Measurements from ENCODE around the gene ACP7. TPM values are rescaled to one million over a fixed set of nuclear protein-coding genes. Genes with fewer than 3 reads are reported as not detected.

Gene ACP7
- total RNA-seq, 2 experiments from 2014 or later, result not detected

- CTCF ChIA-PET, result no interaction called here
- ATAC-seq (ENCODE audit: poor library complexity), result no peak
- intact Hi-C loops (cut with DNase I, micrococcal nuclease), result no loop called here
Observed at GRCh38 chr19:39137131-39137530, 53.0 kb downstream of the ACP7 start.

GRCh38 chr19:39138221-39139211 lies 54.3 kb downstream of the ACP7 start:
- ChIA-PET POLR2A (no interaction called here), CTCF (interaction anchor here (0.7 kb wide), 1 partner anchor 342 kb away, joined by 3 read pairs; the partner anchor contains the start of gene TIMM50)
- H3K27me3 Mint-ChIP-seq, result no peaks in the 10 kb centered on the region
- no peaks in the 10 kb centered on the region for H3K36me3 Mint-ChIP-seq (ENCODE audit: low read depth)
- H3K4me3 Mint-ChIP-seq, result no peak overlapping the region
- H3K27ac ChIP-seq (ENCODE audit: low read depth in 1 of 2, low read length in 2 of 2), result no peak overlapping the region
- no peak overlapping the region for H3K27ac Mint-ChIP-seq
- H3K4me1 Mint-ChIP-seq (ENCODE audit: low read depth), result peaks cover 12% of the 10 kb centered on the region
- H3K4me3 ChIP-seq (ENCODE audit: low read length), result no peak overlapping the region
- no peak for TF ChIP-seq CTCF (IDR thresholded peaks at IDR 0.05)
- peaks cover 2% of the 10 kb centered on the region for H3K4me1 ChIP-seq (ENCODE audit: insufficient read depth, low read length)
- no peaks in the 10 kb centered on the region for H3K9me3 ChIP-seq (ENCODE audit: control insufficient read depth in 1 of 2, insufficient read depth in 1 of 2, low read length in 2 of 2)
- ATAC-seq (ENCODE audit: poor library complexity) (no peak), DNase-seq (no peak)
- intact Hi-C loops (cut with DNase I, micrococcal nuclease), result no loop called here
- H3K36me3 ChIP-seq (ENCODE audit: insufficient read depth, low read length), result no peaks in the 10 kb centered on the region
- H3K27me3 ChIP-seq (ENCODE audit: control insufficient read depth in 1 of 2, insufficient read depth in 2 of 2, low read length in 2 of 2), result no peaks in the 10 kb centered on the region
- H3K9me3 Mint-ChIP-seq, result no peaks in the 10 kb centered on the region

More at GRCh38 chr19:39137131-39137530, 53.0 kb downstream of the ACP7 start:
- Mint-ChIP-seq H3K27ac (no peak overlapping the region), H3K27me3 (no peaks in the 10 kb centered on the region), H3K4me1 (ENCODE audit: low read depth) (peaks cover 20% of the 10 kb centered on the region), H3K4me3 (no peak overlapping the region), H3K36me3 (ENCODE audit: low read depth) (no peaks in the 10 kb centered on the region), H3K9me3 (no peaks in the 10 kb centered on the region)
- H3K27ac ChIP-seq (ENCODE audit: low read depth in 1 of 2, low read length in 2 of 2), result no peak overlapping the region
- no peaks in the 10 kb centered on the region for H3K36me3 ChIP-seq (ENCODE audit: insufficient read depth, low read length)
- no peaks in the 10 kb centered on the region for H3K9me3 ChIP-seq (ENCODE audit: control insufficient read depth in 1 of 2, insufficient read depth in 1 of 2, low read length in 2 of 2)
- TF ChIP-seq CTCF (IDR thresholded peaks at IDR 0.05), result no peak
- no peak for DNase-seq
- H3K4me1 ChIP-seq (ENCODE audit: insufficient read depth, low read length), result peaks cover 2% of the 10 kb centered on the region
- POLR2A ChIA-PET, result no interaction called here
- no peak overlapping the region for H3K4me3 ChIP-seq (ENCODE audit: low read length)
- H3K27me3 ChIP-seq (ENCODE audit: control insufficient read depth in 1 of 2, insufficient read depth in 2 of 2, low read length in 2 of 2), result no peaks in the 10 kb centered on the region

GRCh38 chr19:39139305-39139874 lies 55.2 kb downstream of the ACP7 start:
- ChIA-PET CTCF (no interaction called here), POLR2A (no interaction called here)
- Histone ChIP-seq H3K27ac (ENCODE audit: low read depth in 1 of 2, low read length in 2 of 2) (no peak overlapping the region), H3K36me3 (ENCODE audit: insufficient read depth, low read length) (no peaks in the 10 kb centered on the region), H3K27me3 (ENCODE audit: control insufficient read depth in 1 of 2, insufficient read depth in 2 of 2, low read length in 2 of 2) (no peaks in the 10 kb centered on the region), H3K4me1 (ENCODE audit: insufficient read depth, low read length) (peaks cover 2% of the 10 kb centered on the region), H3K4me3 (ENCODE audit: low read length) (no peak overlapping the region), H3K9me3 (ENCODE audit: control insufficient read depth in 1 of 2, insufficient read depth in 1 of 2, low read length in 2 of 2) (no peaks in the 10 kb centered on the region)
- Mint-ChIP-seq H3K36me3 (ENCODE audit: low read depth) (no peaks in the 10 kb centered on the region), H3K4me3 (no peak overlapping the region), H3K27me3 (no peaks in the 10 kb centered on the region), H3K9me3 (no peaks in the 10 kb centered on the region), H3K27ac (no peak overlapping the region), H3K4me1 (ENCODE audit: low read depth) (peaks cover 14% of the 10 kb centered on the region)
- no peak for ATAC-seq (ENCODE audit: poor library complexity)
- TF ChIP-seq CTCF (IDR thresholded peaks at IDR 0.05), result no peak
- intact Hi-C loops (cut with DNase I, micrococcal nuclease), result no loop called here
- no peak for DNase-seq
